Ascending aorta (tissue), 2 donors: ENCODE data around the gene RABL6. TPM values are rescaled to one million over a fixed set of nuclear protein-coding genes. Genes with fewer than 3 reads are reported as not detected.

Experiments
- DNase-seq, 2 donors: peaks; one replicate each; pipeline ENCODE4 v3.0.0-alpha.2; 2019; ENCODE audit warnings: low spot score in 2 of 2
- H3K27ac ChIP-seq, 2 donors: fragments of 200-600 bp; sonication (generic); one replicate each; pipeline ENCODE4 v1.5.1; 2016 to 2017; ENCODE audit warnings: mild to moderate bottlenecking in 1 of 2
- H3K27me3 ChIP-seq: fragments of 200-600 bp; sonication (generic); one replicate; pipeline ENCODE4 v1.5.1; 2017
- H3K36me3 ChIP-seq, 2 donors: fragments of 200-600 bp; sonication (generic); one replicate each; pipeline ENCODE4 v1.5.1; 2016
- H3K4me1 ChIP-seq, 2 donors: fragments of 200-600 bp; sonication (generic); one replicate each; pipeline ENCODE4 v1.5.1; 2016 to 2017; ENCODE audit warnings: mild to moderate bottlenecking in 1 of 2
- H3K4me3 ChIP-seq, 2 donors: fragments of 200-600 bp; sonication (generic); one replicate each; pipeline ENCODE4 v1.5.1; 2016 to 2017; ENCODE audit warnings: mild to moderate bottlenecking in 1 of 2
- H3K9me3 ChIP-seq, 2 donors: fragments of 200-600 bp; sonication (generic); one replicate each; pipeline ENCODE4 v1.5.1; 2016
- CTCF ChIP-seq, 3 experiments: fragments of 200-600 bp in 2 of 3; fragments of 450-650 bp in 1 of 3; sonication (generic) in 2 of 3; IDR thresholded peaks; one replicate each; pipeline ENCODE4 v1.5.1; 2016 to 2019; ENCODE audit warnings: antibody characterized with exemption in 3 of 3, mild to moderate bottlenecking in 1 of 3, moderate library complexity in 1 of 3
- intact Hi-C: fragments of 100-400 bp; cut with DNase I; formaldehyde crosslinking; loops from one replicate; pipeline ENCODE4 v1.15.1; 2023
- total RNA-seq: library from RNA; depleted of rRNA; stranded (reverse); fragments of >200 nt; gene quantifications from one replicate; pipeline ENCODE4 v1.1.0, GENCODE V29; 2016

Gene RABL6
- total RNA-seq, 1 donor from 2014 or later: 70.9 TPM

- DNase-seq: peak; percentile 88 to 98
- H3K4me1 ChIP-seq: peaks cover 0 to 8% of the 10 kb centered on the region in 2 donors
- intact Hi-C loops: loop anchor here (1.0 to 5.0 kb wide), 5 partner anchors 20 to 111 kb away; partner anchors contain the start of genes CLIC3, EDF1, FBXW5 and PHPT1
- no peaks in the 10 kb centered on the region for H3K9me3 ChIP-seq
- peak within 1 kb of the TSS; percentile 89 to 96 for H3K4me3 ChIP-seq
- H3K36me3 ChIP-seq: no peaks in the 10 kb centered on the region
- peak within 1 kb of the TSS; percentile 76 to 78 for H3K27ac ChIP-seq
- no peaks in the 10 kb centered on the region for H3K27me3 ChIP-seq
- peak in 1 of 3 experiments; percentile 30 for TF ChIP-seq CTCF (IDR thresholded peaks at IDR 0.05)
These were observed 78.3 kb downstream of the RABL6 start, which contains the start of gene TRAF2 for GRCh38 chr9:136885950-136886578. TRAF2 (plus strand) TSS chr9:136886516; CDS start chr9:136898741, 12,225 bp downstream.

- Histone ChIP-seq H3K27me3 (no peaks in the 10 kb centered on the region), H3K4me3 (peak overlapping the region; percentile 89 to 96), H3K4me1 (peaks cover 0 to 8% of the 10 kb centered on the region in 2 donors), H3K9me3 (no peaks in the 10 kb centered on the region), H3K36me3 (no peaks in the 10 kb centered on the region), H3K27ac (peak overlapping the region; percentile 76 to 78)
- no peak for DNase-seq
- intact Hi-C loops: loop anchor here (1.0 to 5.0 kb wide), 5 partner anchors 21 to 110 kb away; partner anchors contain the start of genes CLIC3, EDF1, FBXW5 and PHPT1
- TF ChIP-seq CTCF (IDR thresholded peaks at IDR 0.05): no peak
These were observed 79.2 kb downstream of the RABL6 start for GRCh38 chr9:136886610-136887597.

- TF ChIP-seq CTCF (IDR thresholded peaks at IDR 0.05): no peak
- H3K36me3 ChIP-seq: peaks cover 0 to 8% of the 10 kb centered on the region in 2 donors
- no peak for DNase-seq
- no peak overlapping the region for H3K27ac ChIP-seq
- no peaks in the 10 kb centered on the region for H3K27me3 ChIP-seq
- intact Hi-C loops: loop anchor here (5.0 kb wide), 1 partner anchor 109 kb away; the partner anchor contains the start of gene CLIC3
- no peaks in the 10 kb centered on the region for H3K9me3 ChIP-seq
- no peak overlapping the region for H3K4me3 ChIP-seq
- H3K4me1 ChIP-seq: peaks cover 0 to 8% of the 10 kb centered on the region in 2 donors
These were observed 80.7 kb downstream of the RABL6 start for GRCh38 chr9:136888454-136888853.

- H3K9me3 ChIP-seq: no peaks in the 10 kb centered on the region
- no peak for TF ChIP-seq CTCF (IDR thresholded peaks at IDR 0.05)
- peaks cover 0 to 8% of the 10 kb centered on the region in 2 donors for H3K4me1 ChIP-seq
- H3K36me3 ChIP-seq: peaks cover 0 to 8% of the 10 kb centered on the region in 2 donors
- H3K4me3 ChIP-seq: no peak overlapping the region
- no peaks in the 10 kb centered on the region for H3K27me3 ChIP-seq
- no peak for DNase-seq
- H3K27ac ChIP-seq: no peak overlapping the region
- intact Hi-C loops: loop anchor here (5.0 kb wide), 1 partner anchor 107 kb away; the partner anchor contains the start of gene CLIC3
These were observed 82.1 kb downstream of the RABL6 start for GRCh38 chr9:136889858-136890257.

GRCh38 chr9:136890661-136891060 lies 82.9 kb downstream of the RABL6 start:
- no peak overlapping the region for H3K4me3 ChIP-seq
- H3K27me3 ChIP-seq: no peaks in the 10 kb centered on the region
- peaks cover 6 to 8% of the 10 kb centered on the region in 2 donors for H3K36me3 ChIP-seq
- H3K27ac ChIP-seq: no peak overlapping the region
- H3K9me3 ChIP-seq: no peaks in the 10 kb centered on the region
- H3K4me1 ChIP-seq: peaks cover 0 to 8% of the 10 kb centered on the region in 2 donors
- no peak for TF ChIP-seq CTCF (IDR thresholded peaks at IDR 0.05)
- intact Hi-C loops: no loop called here
- no peak for DNase-seq
